Mucosa of rectum (tissue), 2 donors: ENCODE data around the gene OLR1.
"Not testable (repeated sequence)": the region's sequence is repeated elsewhere in the genome, so short reads cannot be mapped to it uniquely, and the experiment has no call there.

Experiments
- H3K27ac ChIP-seq, 2 donors: one replicate each; pipeline ENCODE4 v1.7.0; 2013; ENCODE audit warnings: inconsistent platforms in 2 of 2, low read depth in 2 of 2, low read length in 2 of 2
- H3K27me3 ChIP-seq, 2 donors: one replicate each; pipeline ENCODE4 v1.7.0; 2013; ENCODE audit warnings: low read length in 2 of 2; ENCODE audit not compliant: control insufficient read depth in 2 of 2, insufficient read depth in 2 of 2
- H3K36me3 ChIP-seq, 2 donors: one replicate each; pipeline ENCODE4 v1.7.0; 2013; ENCODE audit warnings: low read length in 2 of 2; ENCODE audit not compliant: control insufficient read depth in 2 of 2, insufficient read depth in 2 of 2
- H3K4me1 ChIP-seq, 2 donors: one replicate each; pipeline ENCODE4 v1.7.0; 2013; ENCODE audit warnings: low read length in 2 of 2, mild to moderate bottlenecking in 1 of 2; ENCODE audit not compliant: control insufficient read depth in 2 of 2, insufficient read depth in 2 of 2
- H3K4me3 ChIP-seq, 2 donors: one replicate each; pipeline ENCODE4 v1.7.0; 2013; ENCODE audit warnings: low read length in 2 of 2
- H3K9ac ChIP-seq, 2 donors: one replicate each; pipeline ENCODE4 v1.7.0; 2013; ENCODE audit warnings: low read length in 2 of 2, low read depth in 1 of 2, mild to moderate bottlenecking in 1 of 2
- H3K9me3 ChIP-seq, 2 donors: one replicate each; pipeline ENCODE4 v1.7.0; 2013; ENCODE audit warnings: low read length in 2 of 2; ENCODE audit not compliant: control insufficient read depth in 2 of 2
- donor health status: healthy.
- donor health status: Normal muscosa, but diverticular disease.

The OLR1 gene

GRCh38 chr12:10211940-10212738 is 40.2 kb upstream of the OLR1 start:
- Histone ChIP-seq H3K36me3 (no peaks in the 10 kb centered on the region), H3K27me3 (no peaks in the 10 kb centered on the region), H3K9ac (peak overlapping the region; percentile 89 to 91), H3K9me3 (no peaks in the 10 kb centered on the region), H3K27ac (peak overlapping the region; percentile 98 to 99), H3K4me3 (peak overlapping the region; percentile 97 to 98), H3K4me1 (peaks cover 12 to 16% of the 10 kb centered on the region in 2 donors)

- Histone ChIP-seq H3K27ac (peak overlapping the region; percentile 98 to 99), H3K27me3 (no peaks in the 10 kb centered on the region), H3K4me1 (peaks cover 12 to 16% of the 10 kb centered on the region in 2 donors), H3K4me3 (no peak overlapping the region), H3K9me3 (no peaks in the 10 kb centered on the region), H3K9ac (no peak overlapping the region), H3K36me3 (no peaks in the 10 kb centered on the region)
Observed at GRCh38 chr12:10211101-10211939, 39.4 kb upstream of the OLR1 start.

GRCh38 chr12:10210225-10210624 is 38.3 kb upstream of the OLR1 start:
- no peak overlapping the region for H3K27ac ChIP-seq
- H3K36me3 ChIP-seq = no peaks in the 10 kb centered on the region
- peaks cover 12 to 16% of the 10 kb centered on the region in 2 donors for H3K4me1 ChIP-seq
- H3K9ac ChIP-seq = no peak overlapping the region
- H3K9me3 ChIP-seq = no peaks in the 10 kb centered on the region
- no peak overlapping the region for H3K4me3 ChIP-seq
- H3K27me3 ChIP-seq = no peaks in the 10 kb centered on the region

- H3K4me1 ChIP-seq = no peaks in the 10 kb centered on the region
- H3K27ac ChIP-seq = no peak overlapping the region
- no peaks in the 10 kb centered on the region for H3K27me3 ChIP-seq
- H3K36me3 ChIP-seq = no peaks in the 10 kb centered on the region
- H3K4me3 ChIP-seq = no peak overlapping the region
- H3K9ac ChIP-seq = no peak overlapping the region
- no peaks in the 10 kb centered on the region for H3K9me3 ChIP-seq
Observed at GRCh38 chr12:10207136-10207535, 35.2 kb upstream of the OLR1 start.

GRCh38 chr12:10205220-10205807 is 33.4 kb upstream of the OLR1 start:
- Histone ChIP-seq H3K9me3 (no peaks in the 10 kb centered on the region), H3K9ac (no peak overlapping the region), H3K4me1 (no peaks in the 10 kb centered on the region), H3K27me3 (no peaks in the 10 kb centered on the region), H3K27ac (no peak overlapping the region), H3K4me3 (no peak overlapping the region), H3K36me3 (no peaks in the 10 kb centered on the region)

- not testable (repeated sequence) for H3K4me3 ChIP-seq, H3K4me1 ChIP-seq, H3K36me3 ChIP-seq, H3K9me3 ChIP-seq, H3K27ac ChIP-seq, H3K9ac ChIP-seq, H3K27me3 ChIP-seq
Observed at GRCh38 chr12:10204495-10204894, 32.6 kb upstream of the OLR1 start.

- Histone ChIP-seq H3K4me3 (no peak overlapping the region), H3K4me1 (no peaks in the 10 kb centered on the region), H3K9ac (no peak overlapping the region), H3K27me3 (no peaks in the 10 kb centered on the region), H3K9me3 (no peaks in the 10 kb centered on the region), H3K36me3 (no peaks in the 10 kb centered on the region), H3K27ac (no peak overlapping the region)
Observed at GRCh38 chr12:10197879-10198278, 25.9 kb upstream of the OLR1 start.

- no peak overlapping the region for H3K9ac ChIP-seq
- no peak overlapping the region for H3K27ac ChIP-seq
- H3K4me1 ChIP-seq = no peaks in the 10 kb centered on the region
- no peak overlapping the region for H3K4me3 ChIP-seq
- no peaks in the 10 kb centered on the region for H3K27me3 ChIP-seq
- no peaks in the 10 kb centered on the region for H3K36me3 ChIP-seq
- no peaks in the 10 kb centered on the region for H3K9me3 ChIP-seq
Observed at GRCh38 chr12:10196210-10196609, 24.3 kb upstream of the OLR1 start.

GRCh38 chr12:10194160-10194670 is 22.3 kb upstream of the OLR1 start:
- no peak overlapping the region for H3K27ac ChIP-seq
- no peaks in the 10 kb centered on the region for H3K4me1 ChIP-seq
- no peak overlapping the region for H3K4me3 ChIP-seq
- H3K9me3 ChIP-seq = no peaks in the 10 kb centered on the region
- no peaks in the 10 kb centered on the region for H3K36me3 ChIP-seq
- H3K9ac ChIP-seq = no peak overlapping the region
- H3K27me3 ChIP-seq = no peaks in the 10 kb centered on the region

- no peaks in the 10 kb centered on the region for H3K4me1 ChIP-seq
- no peaks in the 10 kb centered on the region for H3K9me3 ChIP-seq
- no peaks in the 10 kb centered on the region for H3K36me3 ChIP-seq
- H3K9ac ChIP-seq = no peak overlapping the region
- no peak overlapping the region for H3K27ac ChIP-seq
- H3K4me3 ChIP-seq = no peak overlapping the region
- no peaks in the 10 kb centered on the region for H3K27me3 ChIP-seq
Observed at GRCh38 chr12:10191865-10192264, 19.9 kb upstream of the OLR1 start.
